OCI-LY1 (cell line): ENCODE data around the gene CARD14.
A peak's percentile ranks its signal among the peaks of the same experiment; 100 is the strongest.
"Not testable (repeated sequence)": the region's sequence is repeated elsewhere in the genome, so short reads cannot be mapped to it uniquely, and the experiment has no call there.

ENCODE experiments used
- H2AFZ ChIP-seq: fragments of 200-600 bp; sonication (generic), shearing (Covaris generic); 2 replicates; pipeline ENCODE4 v1.6.0; 2014; ENCODE audit warnings: antibody characterized with exemption, mild to moderate bottlenecking, low read length
- H3F3A ChIP-seq: fragments of 200-600 bp; sonication (generic), shearing (Covaris generic); 2 replicates; pipeline ENCODE4 v1.6.0; 2014; ENCODE audit warnings: mild to moderate bottlenecking, antibody characterized with exemption, low read length, moderate library complexity; ENCODE audit not compliant: insufficient read depth
- H3K27ac ChIP-seq: fragments of 200-600 bp; sonication (generic); 2 replicates; pipeline ENCODE4 v1.5.1; 2014; ENCODE audit warnings: low read length, mixed run types, mild to moderate bottlenecking, low read depth; ENCODE audit not compliant: poor library complexity, severe bottlenecking
- H3K27me3 ChIP-seq: fragments of 200-600 bp; sonication (generic); 2 replicates; pipeline ENCODE4 v1.6.0; 2014; ENCODE audit warnings: antibody characterized with exemption, mild to moderate bottlenecking, low read length, moderate library complexity; ENCODE audit not compliant: insufficient read depth
- H3K36me3 ChIP-seq: fragments of 200-600 bp; sonication (generic); 2 replicates; pipeline ENCODE4 v1.6.1; 2014; ENCODE audit warnings: mild to moderate bottlenecking, antibody characterized with exemption, low read length, moderate library complexity, mixed read lengths; ENCODE audit not compliant: insufficient read depth
- H3K4me1 ChIP-seq: fragments of 200-600 bp; sonication (generic); 2 replicates; pipeline ENCODE4 v1.5.1; 2014; ENCODE audit warnings: mild to moderate bottlenecking, low read length, moderate library complexity; ENCODE audit not compliant: insufficient read depth, severe bottlenecking
- H3K4me2 ChIP-seq: fragments of 200-600 bp; sonication (generic), shearing (Covaris generic); 2 replicates; pipeline ENCODE4 v1.6.1; 2014; ENCODE audit warnings: low read length
- H3K4me3 ChIP-seq: fragments of 200-600 bp; sonication (generic); 2 replicates; pipeline ENCODE4 v1.5.1; 2014; ENCODE audit warnings: low read length, low read depth, mild to moderate bottlenecking, mixed read lengths; ENCODE audit not compliant: poor library complexity, severe bottlenecking
- H3K79me2 ChIP-seq: fragments of 200-600 bp; shearing (Covaris generic); 2 replicates; pipeline ENCODE4 v1.6.1; 2016; ENCODE audit warnings: mixed run types, low read length, mixed read lengths; ENCODE audit not compliant: insufficient read depth
- H3K9ac ChIP-seq: fragments of 200-600 bp; sonication (generic), shearing (Covaris generic); 2 replicates; pipeline ENCODE4 v1.6.1; 2014; ENCODE audit warnings: mild to moderate bottlenecking, low read length, mixed read lengths
- H3K9me2 ChIP-seq: fragments of 200-600 bp; sonication (generic), shearing (Covaris generic); 2 replicates; pipeline ENCODE4 v1.6.1; 2014; ENCODE audit warnings: low read depth, mild to moderate bottlenecking, low read length, mixed read lengths
- H3K9me3 ChIP-seq: fragments of 200-600 bp; shearing (Covaris generic); 2 replicates; pipeline ENCODE4 v1.6.1; 2014; ENCODE audit warnings: low read length, mixed read lengths
- H4K20me1 ChIP-seq: fragments of 200-600 bp; sonication (generic), shearing (Covaris generic); 2 replicates; pipeline ENCODE4 v1.6.0; 2016; ENCODE audit warnings: mild to moderate bottlenecking, low read length; ENCODE audit not compliant: insufficient read depth
- CTCF ChIP-seq: fragments of 200-600 bp; sonication (generic), shearing (Covaris generic); IDR thresholded peaks from 2 replicates; pipeline ENCODE4 v1.5.1; 2017; ENCODE audit warnings: mild to moderate bottlenecking, antibody characterized with exemption, low read length, moderate library complexity, mixed read lengths
- EZH2 ChIP-seq: fragments of 200-600 bp; sonication (generic), shearing (Covaris generic); IDR thresholded peaks from 2 replicates; pipeline ENCODE4 v1.8.0; 2017; ENCODE audit warnings: borderline replicate concordance, mixed run types, mild to moderate bottlenecking, antibody characterized with exemption, low read length, moderate library complexity, mixed read lengths

Gene CARD14

GRCh38 chr17:80257716-80258213, 87.9 kb downstream of the CARD14 start:
- Histone ChIP-seq H2AFZ (no peak overlapping the region), H3K9me2 (no peaks in the 10 kb centered on the region), H3K27ac (no peak overlapping the region), H3K9me3 (no peaks in the 10 kb centered on the region), H3K79me2 (no peaks in the 10 kb centered on the region), H3K9ac (no peak overlapping the region), H3K27me3 (no peaks in the 10 kb centered on the region), H3K4me3 (no peak overlapping the region), H3K36me3 (no peaks in the 10 kb centered on the region), H3K4me1 (peaks cover 39% of the 10 kb centered on the region), H4K20me1 (no peaks in the 10 kb centered on the region), H3K4me2 (no peak overlapping the region), H3F3A (0 out of 2 replicates have a peak, but pooled peaks cover 5% of the 10 kb centered on the region)
- TF ChIP-seq EZH2, result no peak
- TF ChIP-seq CTCF, result no peak

GRCh38 chr17:80258296-80258695, 88.5 kb downstream of the CARD14 start:
- not testable (repeated sequence) for H3F3A ChIP-seq, H4K20me1 ChIP-seq, H3K79me2 ChIP-seq, H3K27me3 ChIP-seq, H3K36me3 ChIP-seq, H3K9me3 ChIP-seq, H3K4me2 ChIP-seq, H3K9me2 ChIP-seq, H3K9ac ChIP-seq, H3K4me3 ChIP-seq, H2AFZ ChIP-seq
- peaks cover 45% of the 10 kb centered on the region for H3K4me1 ChIP-seq
- peak overlapping the region; percentile 43 for H3K27ac ChIP-seq
